Measurements from ENCODE around the gene CPLX3. TPM values are rescaled to one million over a fixed set of nuclear protein-coding genes. Genes with fewer than 3 reads are reported as not detected.

CPLX3 gene
- polyA plus RNA-seq, 1 donor from 2014 or later, result 0.27 TPM

GRCh38 chr15:74808840-74809229 lies 17.6 kb upstream of the CPLX3 start:
- Histone ChIP-seq H3K27ac (ENCODE audit: low read length) (no peak overlapping the region), H3K79me2 (replicated peaks; ENCODE audit: insufficient read depth, low read length) (no peaks in the 10 kb centered on the region), H4K20me1 (ENCODE audit: insufficient read depth) (no peaks in the 10 kb centered on the region), H3K9ac (ENCODE audit: low read length) (no peak overlapping the region), H2AFZ (ENCODE audit: low read depth, low read length) (no peak overlapping the region), H3K4me2 (ENCODE audit: low read length) (no peak overlapping the region), H3K4me3 (ENCODE audit: low read length) (no peak overlapping the region), H3K36me3 (ENCODE audit: insufficient read depth, low read length) (no peaks in the 10 kb centered on the region), H3K27me3 (ENCODE audit: insufficient read depth, low read depth, low read length) (no peaks in the 10 kb centered on the region), H3K9me3 (ENCODE audit: low read length) (no peaks in the 10 kb centered on the region), H3F3A (ENCODE audit: insufficient read depth, low read length, poor library complexity, severe bottlenecking) (no peaks in the 10 kb centered on the region), H3K9me2 (ENCODE audit: insufficient read depth, low read length) (no peaks in the 10 kb centered on the region)
- TF ChIP-seq POLR2AphosphoS5 (IDR thresholded peaks at IDR 0.05), result no peak
- TF ChIP-seq REST (IDR thresholded peaks at IDR 0.05; ENCODE audit: borderline replicate concordance), result no peak
- no peak for TF ChIP-seq EP300 (conservative IDR thresholded peaks at IDR 0.05; ENCODE audit: poor library complexity, severe bottlenecking)
- no peak for TF ChIP-seq EZH2 (IDR thresholded peaks at IDR 0.05; ENCODE audit: borderline replicate concordance, insufficient read depth, low read length, poor library complexity, severe bottlenecking)
- no peak for TF ChIP-seq SMC3 (conservative IDR thresholded peaks at IDR 0.05; ENCODE audit: poor library complexity)
- no peak for TF ChIP-seq RAD21 (conservative IDR thresholded peaks at IDR 0.05)
- TF ChIP-seq TAF1 (IDR thresholded peaks at IDR 0.05; ENCODE audit: low read depth), result no peak
- no peak for TF ChIP-seq MXI1 (conservative IDR thresholded peaks at IDR 0.05; ENCODE audit: poor library complexity, severe bottlenecking)
- TF ChIP-seq, protein P1, sequence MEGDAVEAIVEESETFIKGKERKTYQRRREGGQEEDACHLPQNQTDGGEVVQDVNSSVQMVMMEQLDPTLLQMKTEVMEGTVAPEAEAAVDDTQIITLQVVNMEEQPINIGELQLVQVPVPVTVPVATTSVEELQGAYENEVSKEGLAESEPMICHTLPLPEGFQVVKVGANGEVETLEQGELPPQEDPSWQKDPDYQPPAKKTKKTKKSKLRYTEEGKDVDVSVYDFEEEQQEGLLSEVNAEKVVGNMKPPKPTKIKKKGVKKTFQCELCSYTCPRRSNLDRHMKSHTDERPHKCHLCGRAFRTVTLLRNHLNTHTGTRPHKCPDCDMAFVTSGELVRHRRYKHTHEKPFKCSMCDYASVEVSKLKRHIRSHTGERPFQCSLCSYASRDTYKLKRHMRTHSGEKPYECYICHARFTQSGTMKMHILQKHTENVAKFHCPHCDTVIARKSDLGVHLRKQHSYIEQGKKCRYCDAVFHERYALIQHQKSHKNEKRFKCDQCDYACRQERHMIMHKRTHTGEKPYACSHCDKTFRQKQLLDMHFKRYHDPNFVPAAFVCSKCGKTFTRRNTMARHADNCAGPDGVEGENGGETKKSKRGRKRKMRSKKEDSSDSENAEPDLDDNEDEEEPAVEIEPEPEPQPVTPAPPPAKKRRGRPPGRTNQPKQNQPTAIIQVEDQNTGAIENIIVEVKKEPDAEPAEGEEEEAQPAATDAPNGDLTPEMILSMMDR (IDR thresholded peaks at IDR 0.05; ENCODE audit: poor library complexity, severe bottlenecking), result no peak

GRCh38 chr15:74809242-74809641 lies 17.2 kb upstream of the CPLX3 start:
- Histone ChIP-seq H3F3A (ENCODE audit: insufficient read depth, low read length, poor library complexity, severe bottlenecking) (no peaks in the 10 kb centered on the region), H3K4me3 (ENCODE audit: low read length) (no peak overlapping the region), H3K27me3 (ENCODE audit: insufficient read depth, low read depth, low read length) (no peaks in the 10 kb centered on the region), H3K79me2 (replicated peaks; ENCODE audit: insufficient read depth, low read length) (no peaks in the 10 kb centered on the region), H3K9me2 (ENCODE audit: insufficient read depth, low read length) (no peaks in the 10 kb centered on the region), H3K9ac (ENCODE audit: low read length) (no peak overlapping the region), H4K20me1 (ENCODE audit: insufficient read depth) (no peaks in the 10 kb centered on the region), H2AFZ (ENCODE audit: low read depth, low read length) (no peak overlapping the region), H3K27ac (ENCODE audit: low read length) (no peak overlapping the region), H3K4me2 (ENCODE audit: low read length) (no peak overlapping the region), H3K9me3 (ENCODE audit: low read length) (no peaks in the 10 kb centered on the region), H3K36me3 (ENCODE audit: insufficient read depth, low read length) (no peaks in the 10 kb centered on the region)
- TF ChIP-seq SMC3 (conservative IDR thresholded peaks at IDR 0.05; ENCODE audit: poor library complexity) (no peak), RAD21 (conservative IDR thresholded peaks at IDR 0.05) (no peak), MXI1 (conservative IDR thresholded peaks at IDR 0.05; ENCODE audit: poor library complexity, severe bottlenecking) (no peak), POLR2AphosphoS5 (IDR thresholded peaks at IDR 0.05) (no peak), EZH2 (IDR thresholded peaks at IDR 0.05; ENCODE audit: borderline replicate concordance, insufficient read depth, low read length, poor library complexity, severe bottlenecking) (no peak), REST (IDR thresholded peaks at IDR 0.05; ENCODE audit: borderline replicate concordance) (no peak), EP300 (conservative IDR thresholded peaks at IDR 0.05; ENCODE audit: poor library complexity, severe bottlenecking) (no peak), TAF1 (IDR thresholded peaks at IDR 0.05; ENCODE audit: low read depth) (no peak)
- TF ChIP-seq, protein P1 (IDR thresholded peaks at IDR 0.05; ENCODE audit: poor library complexity, severe bottlenecking), result no peak
